ENCODE data around the gene TP53RK.

TP53RK gene

DNA sequence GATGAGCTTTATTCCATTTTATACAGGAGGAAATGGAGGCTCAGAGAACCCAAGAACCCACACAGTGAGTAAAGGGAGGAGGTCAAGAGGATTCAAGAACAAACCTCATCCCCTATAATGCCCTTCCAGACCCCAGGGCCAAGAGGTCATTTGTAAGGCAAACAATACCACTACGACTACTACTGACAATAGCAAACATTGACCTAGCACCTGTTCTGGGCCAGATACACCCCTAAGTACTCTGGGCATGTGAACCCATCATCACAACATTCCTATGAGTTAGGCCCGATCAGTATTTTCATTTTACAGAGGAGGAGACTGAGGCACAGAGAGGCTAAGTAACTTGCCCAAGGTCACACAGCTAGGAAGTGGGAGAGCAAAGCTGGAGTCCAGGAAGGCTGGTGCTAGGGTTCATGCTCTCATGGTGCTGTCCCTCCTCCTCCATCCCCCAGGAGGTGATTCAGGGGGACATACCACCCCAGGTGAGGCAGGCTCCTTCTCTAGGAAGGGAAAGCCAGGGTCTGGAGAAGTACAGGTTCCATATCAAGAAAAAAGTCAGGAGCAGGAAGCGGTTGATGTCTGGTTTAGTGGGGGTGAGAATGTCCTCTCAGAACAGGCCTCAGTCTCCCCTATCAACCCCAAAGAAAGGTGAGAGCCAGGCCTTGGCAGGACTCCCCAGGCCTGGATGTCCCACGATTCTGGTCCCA is 51.7 kb downstream of the TP53RK start:
- no peak for DNase-seq

DNA sequence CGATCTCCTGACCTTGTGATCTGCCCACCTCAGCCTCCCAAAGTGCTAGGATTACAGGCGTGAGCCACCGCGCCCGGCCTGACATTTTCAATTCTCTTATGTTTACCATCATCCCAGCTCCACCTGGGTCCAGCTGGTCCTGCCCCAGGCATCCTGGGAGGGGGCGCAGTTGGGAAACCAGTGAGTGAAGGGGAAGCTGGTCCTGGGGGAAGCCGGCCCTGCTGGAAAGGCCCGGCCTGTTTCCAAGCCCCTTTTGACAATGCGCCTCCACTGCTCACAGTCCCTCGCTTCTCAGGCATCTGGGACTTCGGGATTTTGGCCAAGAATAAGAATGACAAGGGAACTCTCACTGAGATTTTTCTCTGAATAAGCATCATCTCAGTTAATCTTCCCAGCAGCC is 52.2 kb downstream of the TP53RK start:
- no peak for DNase-seq

DNA sequence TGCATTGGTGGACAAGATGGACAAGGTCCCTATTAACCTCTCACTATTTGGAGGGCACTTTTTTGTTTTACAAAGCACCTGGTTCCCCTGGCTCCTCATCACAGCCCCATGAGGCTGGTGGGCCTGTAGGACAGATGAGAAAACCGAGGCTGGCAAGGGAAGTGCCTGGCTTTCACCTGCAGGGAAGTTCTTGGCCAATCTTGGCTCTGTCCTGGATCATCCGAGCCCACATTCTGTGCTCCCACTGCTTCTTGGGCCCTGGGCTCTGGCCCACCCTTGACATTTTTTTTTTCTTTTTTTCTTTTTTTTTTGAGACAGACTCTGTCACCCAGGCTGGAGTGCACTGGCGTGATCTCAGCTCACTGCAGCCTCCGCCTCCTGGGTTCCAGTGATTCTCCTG is 52.7 kb downstream of the TP53RK start:
- DNase-seq, result no peak

DNA sequence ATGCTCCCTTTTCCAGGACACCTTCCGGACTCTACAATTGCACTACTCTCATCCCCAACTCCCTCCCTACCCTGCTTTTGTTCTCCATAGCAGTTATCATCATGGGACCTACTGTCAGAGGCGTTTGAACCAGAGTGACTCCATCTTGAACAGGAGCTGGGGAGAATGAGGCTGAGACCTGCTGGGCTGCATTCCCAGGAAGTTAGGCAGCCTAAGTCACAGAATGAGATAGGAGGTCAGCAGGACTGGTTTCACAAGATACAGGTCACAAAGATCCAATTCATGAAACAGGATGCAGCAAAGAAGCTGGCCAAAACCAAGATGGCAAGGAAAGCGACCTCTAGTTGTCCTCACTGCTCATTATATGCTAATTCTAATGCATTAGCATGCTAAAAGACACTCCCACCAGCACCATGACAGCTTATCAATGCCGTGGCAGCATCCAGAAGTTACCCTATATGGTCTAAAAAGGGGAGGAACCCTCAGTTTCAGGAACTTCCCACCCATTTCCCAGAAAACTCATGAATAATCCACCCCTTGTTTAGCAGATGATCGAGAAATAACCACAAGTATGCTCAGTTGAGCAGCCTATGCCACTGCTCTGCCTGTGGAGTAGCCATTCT is 53.6 kb downstream of the TP53RK start:
- peak; percentile 79 for DNase-seq

DNA sequence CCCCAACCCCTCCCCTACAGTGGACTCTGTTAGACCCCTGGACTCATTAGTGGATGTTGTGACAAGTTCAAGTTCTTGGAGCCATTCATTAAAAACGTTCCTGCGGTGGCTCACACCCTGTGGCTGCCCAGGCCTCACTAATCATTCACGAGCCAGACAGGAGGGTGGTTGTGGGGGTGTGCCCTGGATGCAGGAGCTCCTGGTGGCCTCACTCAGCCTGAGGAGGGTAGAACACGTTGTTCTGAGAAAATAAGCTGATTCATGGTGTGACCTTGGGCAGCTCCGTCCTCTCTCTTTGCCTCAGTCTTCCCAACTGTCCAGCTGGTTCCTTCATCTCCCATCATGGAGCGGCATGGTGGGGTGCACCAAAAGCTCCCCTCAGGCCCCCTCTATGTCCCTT is 54.7 kb downstream of the TP53RK start:
- DNase-seq, result peak; percentile 59

Measured in hematopoietic multipotent progenitor cell treated with erythropoietin and hydrocortisone succinate and interleukin-3 and kit ligand, for 4 days (in vitro differentiated cells).